GM12873 (cell line): ENCODE measurements around the gene DYDC2.

Experiments
- TF ChIP-seq, protein P1 (sequence below): IDR thresholded peaks from 2 replicates; pipeline ENCODE4 v1.5.1; 2012; ENCODE audit warnings: low read depth, mild to moderate bottlenecking, moderate library complexity, low read length, control low read depth; ENCODE audit not compliant: insufficient read depth; ENCODE audit errors: missing control alignments

Gene DYDC2

DNA sequence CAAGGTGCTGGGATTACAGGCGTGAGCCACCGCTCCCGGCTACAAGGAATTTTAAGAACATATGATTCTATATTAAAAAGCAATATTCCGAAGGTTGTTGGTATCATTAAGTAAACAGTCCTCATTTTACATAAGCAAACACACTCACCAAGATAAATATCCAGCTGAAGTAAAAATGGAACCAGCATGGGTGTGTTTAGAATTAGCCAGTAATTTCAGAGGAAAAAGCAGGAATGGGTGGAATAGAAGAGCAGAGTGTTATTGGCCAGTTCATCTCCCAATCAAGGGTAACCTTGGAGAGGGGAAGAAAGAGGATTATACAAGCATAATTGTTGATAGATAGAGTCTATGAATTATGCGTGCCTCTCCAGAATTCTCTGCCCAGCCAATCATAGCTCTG, 35.4 kb upstream of the DYDC2 start:
- TF ChIP-seq, protein P1, sequence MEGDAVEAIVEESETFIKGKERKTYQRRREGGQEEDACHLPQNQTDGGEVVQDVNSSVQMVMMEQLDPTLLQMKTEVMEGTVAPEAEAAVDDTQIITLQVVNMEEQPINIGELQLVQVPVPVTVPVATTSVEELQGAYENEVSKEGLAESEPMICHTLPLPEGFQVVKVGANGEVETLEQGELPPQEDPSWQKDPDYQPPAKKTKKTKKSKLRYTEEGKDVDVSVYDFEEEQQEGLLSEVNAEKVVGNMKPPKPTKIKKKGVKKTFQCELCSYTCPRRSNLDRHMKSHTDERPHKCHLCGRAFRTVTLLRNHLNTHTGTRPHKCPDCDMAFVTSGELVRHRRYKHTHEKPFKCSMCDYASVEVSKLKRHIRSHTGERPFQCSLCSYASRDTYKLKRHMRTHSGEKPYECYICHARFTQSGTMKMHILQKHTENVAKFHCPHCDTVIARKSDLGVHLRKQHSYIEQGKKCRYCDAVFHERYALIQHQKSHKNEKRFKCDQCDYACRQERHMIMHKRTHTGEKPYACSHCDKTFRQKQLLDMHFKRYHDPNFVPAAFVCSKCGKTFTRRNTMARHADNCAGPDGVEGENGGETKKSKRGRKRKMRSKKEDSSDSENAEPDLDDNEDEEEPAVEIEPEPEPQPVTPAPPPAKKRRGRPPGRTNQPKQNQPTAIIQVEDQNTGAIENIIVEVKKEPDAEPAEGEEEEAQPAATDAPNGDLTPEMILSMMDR, result no peak

DNA sequence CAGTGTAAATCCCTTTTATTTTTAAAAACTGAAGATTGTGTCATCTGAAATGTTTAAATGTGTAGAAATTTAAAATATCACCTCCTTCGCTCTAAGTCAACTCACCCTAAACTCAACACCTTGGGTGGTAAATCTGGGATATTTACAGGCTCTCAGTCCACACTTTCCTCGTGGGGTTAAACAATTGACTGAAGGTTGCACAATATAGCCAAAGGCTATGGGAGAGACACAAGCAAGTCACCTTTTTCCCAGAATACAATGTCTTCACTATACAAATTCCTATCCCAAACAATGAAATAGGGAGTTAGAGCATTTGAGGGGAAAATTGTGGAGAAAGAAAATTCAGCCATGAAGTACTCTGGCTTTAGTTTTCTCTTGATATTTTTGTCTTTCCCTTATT, 34.4 kb upstream of the DYDC2 start:
- TF ChIP-seq, protein P1, result no peak

DNA sequence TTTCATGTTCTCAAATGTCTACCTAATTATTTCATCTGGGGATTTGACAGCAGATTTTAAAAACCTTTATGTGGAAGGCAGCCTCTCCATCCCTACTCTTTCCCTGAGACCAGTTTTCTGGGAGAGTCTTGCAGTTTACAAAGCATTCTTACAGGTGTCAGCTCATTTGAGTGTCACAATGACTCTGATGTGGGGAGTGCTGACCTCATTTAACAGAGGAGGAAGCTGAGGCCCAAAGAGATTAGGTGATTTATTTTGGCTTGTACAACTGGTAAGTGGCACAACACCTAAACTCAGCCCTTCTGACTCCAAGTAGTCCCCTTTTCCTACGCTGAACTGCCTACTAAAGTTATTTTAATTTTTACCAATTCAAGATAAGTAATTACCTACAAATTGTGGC, 33.9 kb upstream of the DYDC2 start:
- TF ChIP-seq, protein P1, result no peak

DNA sequence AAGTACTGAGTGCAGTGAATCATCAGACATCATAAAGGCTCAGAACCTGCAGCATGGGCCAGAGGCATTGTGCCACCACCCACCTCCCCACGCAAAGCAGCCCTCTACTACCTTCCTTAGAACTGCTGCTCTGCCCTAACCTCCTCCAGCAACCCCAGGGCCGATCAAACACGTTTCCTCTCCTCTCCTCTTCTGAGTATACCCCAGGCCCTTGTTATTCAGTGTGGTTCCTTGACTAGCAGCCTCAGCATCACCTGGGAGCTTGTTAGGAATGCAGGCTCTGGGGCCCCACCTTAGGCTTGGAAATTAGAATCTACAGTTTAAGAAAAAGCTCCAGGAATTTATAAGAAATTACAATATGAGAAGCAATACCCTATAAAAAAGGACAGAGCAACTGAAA, 33.3 kb upstream of the DYDC2 start:
- TF ChIP-seq, protein P1, result no peak

DNA sequence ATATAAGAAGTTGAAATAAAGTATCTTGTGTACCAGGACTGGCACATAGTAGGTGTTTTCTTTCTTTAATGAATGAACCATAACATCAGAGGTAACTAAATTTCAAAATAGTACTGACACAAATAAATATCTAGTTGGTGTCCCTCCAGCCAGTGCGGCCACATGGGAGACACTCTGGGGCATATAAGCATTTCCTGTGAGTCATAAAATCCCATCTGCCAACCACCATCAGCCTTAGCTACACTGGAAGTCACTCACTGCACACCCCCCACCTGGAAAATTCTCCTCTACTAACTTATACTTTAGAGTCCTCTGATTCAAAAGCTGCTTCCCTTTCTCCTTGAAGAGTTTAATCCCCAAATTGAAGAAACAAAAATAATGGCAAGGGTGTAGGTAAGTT, 32.5 kb upstream of the DYDC2 start:
- TF ChIP-seq, protein P1, result no peak

DNA sequence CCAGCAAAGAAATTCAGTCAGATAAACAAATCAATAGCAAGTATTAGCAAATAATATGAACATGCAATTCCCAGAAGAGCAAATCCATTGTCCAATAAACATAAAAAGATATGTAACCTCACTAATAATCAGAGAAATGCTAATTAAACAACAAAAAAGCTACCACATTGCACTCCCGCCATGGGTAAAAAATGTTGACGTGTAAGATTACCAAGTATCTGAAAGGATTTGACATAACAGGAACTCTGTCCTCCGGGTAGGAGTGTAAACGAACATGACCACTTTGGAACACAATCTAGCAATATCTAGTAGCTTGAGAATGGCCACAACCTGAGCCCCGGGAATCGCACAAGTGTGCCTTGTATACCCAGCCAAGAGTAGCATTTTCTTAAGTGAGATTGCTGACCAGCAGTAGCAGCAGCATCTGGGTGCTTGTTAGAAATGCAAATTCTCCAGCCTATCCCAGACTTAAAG, 31.7 kb upstream of the DYDC2 start:
- TF ChIP-seq, protein P1, result no peak

DNA sequence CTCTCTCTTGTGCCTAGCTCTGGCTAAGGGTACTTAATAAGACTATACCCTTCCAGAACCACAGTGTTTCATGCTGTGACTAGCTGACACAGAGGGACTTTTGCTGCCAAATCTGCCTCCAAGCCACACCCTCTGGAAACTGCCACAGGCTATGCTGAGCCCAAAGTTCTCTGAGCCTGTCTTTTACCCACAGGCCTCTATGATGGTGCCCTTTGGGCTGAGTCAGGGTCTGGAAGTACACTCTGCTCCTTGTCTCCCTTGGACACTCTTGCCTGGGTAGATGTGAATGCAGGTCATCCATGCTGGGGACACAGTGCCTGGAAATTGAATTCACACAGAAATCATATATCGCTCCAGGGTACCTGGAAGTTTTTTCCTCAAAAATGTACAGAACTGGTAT, 22.6 kb upstream of the DYDC2 start:
- TF ChIP-seq, protein P1, result no peak
